Endodermal cell (in vitro differentiated cells): ENCODE measurements around the gene HLCS. TPM values are rescaled to one million over a fixed set of nuclear protein-coding genes. Genes with fewer than 3 reads are reported as not detected.
A peak's percentile ranks its signal among the peaks of the same experiment; 100 is the strongest.

Experiments
- DNase-seq: peaks from one replicate; pipeline ENCODE4 v3.0.0-alpha.2; 2017
- H3K27ac ChIP-seq: 2 replicates; pipeline ENCODE4 v1.5.1; 2013; ENCODE audit warnings: mild to moderate bottlenecking, low read depth, low read length, moderate library complexity
- H3K27me3 ChIP-seq: 2 replicates; pipeline ENCODE4 v1.6.1; 2013; ENCODE audit warnings: mild to moderate bottlenecking, low read length, moderate library complexity; ENCODE audit not compliant: insufficient read depth, control insufficient read depth, poor library complexity, severe bottlenecking
- H3K36me3 ChIP-seq: 2 replicates; pipeline ENCODE4 v1.7.0; 2013; ENCODE audit warnings: mild to moderate bottlenecking, low read length, moderate library complexity; ENCODE audit not compliant: control insufficient read depth, insufficient read depth
- H3K4me1 ChIP-seq: one replicate; pipeline ENCODE4 v1.7.0; 2013; ENCODE audit warnings: low read length; ENCODE audit not compliant: control insufficient read depth, insufficient read depth
- H3K4me3 ChIP-seq: 2 replicates; pipeline ENCODE4 v1.5.1; 2013; ENCODE audit warnings: mild to moderate bottlenecking, low read length, moderate library complexity
- H3K9ac ChIP-seq: 2 replicates; pipeline ENCODE4 v1.6.1; 2013; ENCODE audit warnings: mild to moderate bottlenecking, low read length, moderate library complexity; ENCODE audit not compliant: poor library complexity, severe bottlenecking; ENCODE audit errors: extremely low read depth
- H3K9me3 ChIP-seq: 2 replicates; pipeline ENCODE4 v1.6.1; 2013; ENCODE audit warnings: mild to moderate bottlenecking, low read length, moderate library complexity; ENCODE audit not compliant: control insufficient read depth
- H3K27ac Mint-ChIP-seq: 2 replicates; pipeline ENCODE4 v1.8.0; 2020; ENCODE audit warnings: mixed read lengths
- H3K27me3 Mint-ChIP-seq: 2 replicates; pipeline ENCODE4 v1.8.0; 2021; ENCODE audit warnings: mild to moderate bottlenecking, mixed read lengths; ENCODE audit not compliant: insufficient read depth
- H3K36me3 Mint-ChIP-seq: 2 replicates; pipeline ENCODE4 v1.8.0; 2020; ENCODE audit warnings: low read depth, mixed read lengths
- H3K4me1 Mint-ChIP-seq: 2 replicates; pipeline ENCODE4 v1.8.0; 2020; ENCODE audit warnings: mixed read lengths
- H3K4me3 Mint-ChIP-seq: 2 replicates; pipeline ENCODE4 v1.8.0; 2020; ENCODE audit warnings: mild to moderate bottlenecking, moderate library complexity, mixed read lengths
- H3K9me3 Mint-ChIP-seq: 2 replicates; pipeline ENCODE4 v1.8.0; 2020; ENCODE audit warnings: mild to moderate bottlenecking, mixed read lengths
- CTCF ChIP-seq: fragments of 200-600 bp; sonication (generic); conservative IDR thresholded peaks from 2 replicates; pipeline ENCODE4 v1.5.0; 2021; ENCODE audit warnings: antibody characterized with exemption, mild to moderate bottlenecking
- WGBS, 2 experiments: methylation state at CpG; one replicate each; pipeline versions ENCODE4 v1.1.5 to v1.1.7; 2013; ENCODE audit warnings: missing lambda C conversion rate in 2 of 2, mixed read lengths in 1 of 2; ENCODE audit not compliant: insufficient coverage in 1 of 2, insufficient read length in 1 of 2; 5-methylcytosine and 5-hydroxymethylcytosine counted together
- total RNA-seq, 2 donors: library from RNA; stranded (reverse); fragmentation: NEBNext Ultra II Directional in 1 of 2; extraction: Animal tissue kit (Norgen Biotek cat#: 25700) in 1 of 2; gene quantifications; 2 replicates in 1 of 2; 3 replicates in 1 of 2; pipeline ENCODE4 v1.2.1, GENCODE V29; 2021

Gene HLCS
- total RNA-seq, 2 donors from 2014 or later: 25.0 to 30.1 TPM

GRCh38 chr21:36821032-36821299, 145.5 kb downstream of the HLCS start:
- no peaks in the 10 kb centered on the region for H3K9me3 Mint-ChIP-seq
- H3K4me3 ChIP-seq: no peak overlapping the region
- H3K27me3 ChIP-seq: no peaks in the 10 kb centered on the region
- no peaks in the 10 kb centered on the region for H3K36me3 ChIP-seq
- TF ChIP-seq CTCF: no peak
- no peak overlapping the region for H3K4me3 Mint-ChIP-seq
- H3K27me3 Mint-ChIP-seq: peaks cover 2% of the 10 kb centered on the region
- no peaks in the 10 kb centered on the region for H3K36me3 Mint-ChIP-seq
- 89 to 92% methylated on average over 3 to 7 of the region's 7 CpGs for WGBS, 2 experiments
- H3K27ac Mint-ChIP-seq: no peak overlapping the region
- H3K4me1 ChIP-seq: peaks cover 14% of the 10 kb centered on the region
- peaks cover 2% of the 10 kb centered on the region for H3K4me1 Mint-ChIP-seq
- no peak overlapping the region for H3K27ac ChIP-seq
- no peak overlapping the region for H3K9ac ChIP-seq
- no peak for DNase-seq
- H3K9me3 ChIP-seq: no peaks in the 10 kb centered on the region

GRCh38 chr21:36820176-36821031, 146.1 kb downstream of the HLCS start:
- H3K27me3 Mint-ChIP-seq: peaks cover 2% of the 10 kb centered on the region
- H3K4me3 Mint-ChIP-seq: no peak overlapping the region
- no peaks in the 10 kb centered on the region for H3K9me3 Mint-ChIP-seq
- no peaks in the 10 kb centered on the region for H3K36me3 ChIP-seq
- H3K27me3 ChIP-seq: no peaks in the 10 kb centered on the region
- WGBS, 2 experiments: 78 to 87% methylated on average over 18 to 27 of the region's 27 CpGs
- no peaks in the 10 kb centered on the region for H3K36me3 Mint-ChIP-seq
- no peak overlapping the region for H3K9ac ChIP-seq
- peak; percentile 92 for DNase-seq
- H3K27ac Mint-ChIP-seq: no peak overlapping the region
- peaks cover 14% of the 10 kb centered on the region for H3K4me1 ChIP-seq
- no peak for TF ChIP-seq CTCF
- H3K4me3 ChIP-seq: no peak overlapping the region
- H3K9me3 ChIP-seq: no peaks in the 10 kb centered on the region
- H3K4me1 Mint-ChIP-seq: peaks cover 2% of the 10 kb centered on the region
- no peak overlapping the region for H3K27ac ChIP-seq

GRCh38 chr21:36817732-36818450, 148.6 kb downstream of the HLCS start:
- Histone ChIP-seq H3K4me3 (no peak overlapping the region), H3K9ac (no peak overlapping the region), H3K36me3 (no peaks in the 10 kb centered on the region), H3K27ac (no peak overlapping the region), H3K27me3 (no peaks in the 10 kb centered on the region), H3K9me3 (no peaks in the 10 kb centered on the region), H3K4me1 (peaks cover 14% of the 10 kb centered on the region)
- peaks cover 2% of the 10 kb centered on the region for H3K27me3 Mint-ChIP-seq
- DNase-seq: no peak
- H3K27ac Mint-ChIP-seq: no peak overlapping the region
- TF ChIP-seq CTCF: no peak
- WGBS, 2 experiments: 82 to 88% methylated on average over 9 to 13 of the region's 13 CpGs
- peaks cover 2% of the 10 kb centered on the region for H3K4me1 Mint-ChIP-seq
- no peaks in the 10 kb centered on the region for H3K9me3 Mint-ChIP-seq
- H3K4me3 Mint-ChIP-seq: no peak overlapping the region
- no peaks in the 10 kb centered on the region for H3K36me3 Mint-ChIP-seq
